Upper lobe of right lung (tissue), 1 donor: ENCODE results near the gene PDCD7. TPM values are rescaled to one million over a fixed set of nuclear protein-coding genes. Genes with fewer than 3 reads are reported as not detected.
"Not testable (repeated sequence)": the region's sequence is repeated elsewhere in the genome, so short reads cannot be mapped to it uniquely, and the experiment has no call there.

Experiments
- ATAC-seq: fragments of 200-7000 bp; cut with Tn5 transposase; one replicate; pipeline ENCODE4 v1.9.1; 2020; ENCODE audit warnings: mild to moderate bottlenecking, moderate library complexity
- DNase-seq: peaks from one replicate; pipeline ENCODE4 v3.0.0-alpha.2; 2020
- H3K27ac ChIP-seq: fragments of 200-600 bp; one replicate; pipeline ENCODE4 v1.8.0; 2022
- H3K27me3 ChIP-seq: fragments of 200-600 bp; one replicate; pipeline ENCODE4 v1.8.0; 2022; ENCODE audit warnings: mild to moderate bottlenecking
- H3K36me3 ChIP-seq: fragments of 200-600 bp; one replicate; pipeline ENCODE4 v1.8.0; 2022
- H3K4me1 ChIP-seq: fragments of 200-600 bp; one replicate; pipeline ENCODE4 v1.8.0; 2022
- H3K4me3 ChIP-seq: fragments of 200-600 bp; one replicate; pipeline ENCODE4 v1.8.0; 2022; ENCODE audit warnings: mild to moderate bottlenecking
- H3K9me3 ChIP-seq: fragments of 200-600 bp; one replicate; pipeline ENCODE4 v1.8.0; 2022
- CTCF ChIP-seq: fragments of 200-600 bp; IDR thresholded peaks from one replicate; pipeline ENCODE4 v1.8.0; 2022; ENCODE audit warnings: antibody characterized with exemption
- intact Hi-C: fragments of 100-400 bp; cut with DNase I; formaldehyde crosslinking; loops from one replicate; pipeline ENCODE4 v1.11.0; 2022
- long read RNA-seq: library from polyadenylated mRNA; unstranded; transcript quantifications from one replicate; pipeline ENCODE4 v2.0.0, GENCODE V29; 2021
- total RNA-seq: library from RNA; stranded (reverse); fragmentation: NEBNext Ultra II Directional; extraction: Animal tissue kit (Norgen Biotek cat#: 25700); gene quantifications from one replicate; pipeline ENCODE4 v1.2.1, GENCODE V29; 2021
- donor health status: DM: no; HTN: yes; CAD: no; lungs with severe emphysema.

PDCD7 gene
- total RNA-seq = 29.4 TPM
- long read RNA-seq, transcript PDCD7-201 (5 exons, 2,851 nt) = major isoform, 25 of 39 reads
- long read RNA-seq, partial matches to known transcripts = 13 of 39 reads
- long read RNA-seq, other reads (novel, unspliced or antisense) = 1 of 39 reads

GRCh38 chr15:65133548-65134200, at the start of gene PDCD7:
PDCD7 (minus strand) TSS chr15:65133808; CDS start chr15:65133781, 27 bp downstream.
- peaks cover 20% of the 10 kb centered on the region for H3K36me3 ChIP-seq
- H3K4me3 ChIP-seq = peak within 1 kb of the TSS; percentile 78
- intact Hi-C loops = no loop called here
- H3K27me3 ChIP-seq = no peaks in the 10 kb centered on the region
- H3K4me1 ChIP-seq = peaks cover 18% of the 10 kb centered on the region
- ATAC-seq = peak; percentile 93
- H3K27ac ChIP-seq = peak within 1 kb of the TSS; percentile 85
- H3K9me3 ChIP-seq = no peaks in the 10 kb centered on the region
- no peak for TF ChIP-seq CTCF
- DNase-seq = peak; percentile 94

- H3K4me3 ChIP-seq = no peak overlapping the region
- peaks cover 21% of the 10 kb centered on the region for H3K4me1 ChIP-seq
- no peaks in the 10 kb centered on the region for H3K27me3 ChIP-seq
- ATAC-seq (no peak), DNase-seq (no peak)
- no peak overlapping the region for H3K27ac ChIP-seq
- H3K36me3 ChIP-seq = peaks cover 31% of the 10 kb centered on the region
- TF ChIP-seq CTCF = no peak
- intact Hi-C loops = loop anchor here (10.0 kb wide), 1 partner anchor 122 kb away; the partner anchor contains the start of gene RNU5B-1
- H3K9me3 ChIP-seq = no peaks in the 10 kb centered on the region
Observed at GRCh38 chr15:65182538-65182937, 48.9 kb upstream of the PDCD7 start.

GRCh38 chr15:65181582-65182353, 48.2 kb upstream of the PDCD7 start:
- intact Hi-C loops = loop anchor here (10.0 kb wide), 1 partner anchor 123 kb away; the partner anchor contains the start of gene RNU5B-1
- DNase-seq, ATAC-seq, H3K9me3 ChIP-seq, H3K27me3 ChIP-seq, H3K4me3 ChIP-seq, H3K27ac ChIP-seq: not testable (repeated sequence)
- Histone ChIP-seq H3K4me1 (peaks cover 21% of the 10 kb centered on the region), H3K36me3 (peaks cover 39% of the 10 kb centered on the region)

- Histone ChIP-seq H3K9me3 (no peaks in the 10 kb centered on the region), H3K4me3 (no peak overlapping the region), H3K36me3 (peaks cover 55% of the 10 kb centered on the region), H3K27me3 (no peaks in the 10 kb centered on the region), H3K4me1 (peaks cover 16% of the 10 kb centered on the region), H3K27ac (no peak overlapping the region)
- DNase-seq (no peak), ATAC-seq (no peak)
- intact Hi-C loops = loop anchor here (10.0 kb wide), 1 partner anchor 125 kb away; the partner anchor contains the start of gene RNU5B-1
- TF ChIP-seq CTCF = no peak
Observed at GRCh38 chr15:65180167-65180566, 46.6 kb upstream of the PDCD7 start.

- Histone ChIP-seq H3K27ac (no peak overlapping the region), H3K36me3 (peaks cover 73% of the 10 kb centered on the region), H3K4me3 (no peak overlapping the region), H3K4me1 (peaks cover 12% of the 10 kb centered on the region), H3K27me3 (no peaks in the 10 kb centered on the region), H3K9me3 (no peaks in the 10 kb centered on the region)
- no peak for TF ChIP-seq CTCF
- intact Hi-C loops = no loop called here
- ATAC-seq (no peak), DNase-seq (no peak)
Observed at GRCh38 chr15:65177901-65178300, 44.3 kb upstream of the PDCD7 start.

- no peak for TF ChIP-seq CTCF
- no peaks in the 10 kb centered on the region for H3K4me1 ChIP-seq
- H3K9me3 ChIP-seq = no peaks in the 10 kb centered on the region
- H3K27me3 ChIP-seq = no peaks in the 10 kb centered on the region
- H3K4me3 ChIP-seq = no peak overlapping the region
- ATAC-seq (no peak), DNase-seq (no peak)
- peaks cover 88% of the 10 kb centered on the region for H3K36me3 ChIP-seq
- no peak overlapping the region for H3K27ac ChIP-seq
- intact Hi-C loops = no loop called here
Observed at GRCh38 chr15:65176056-65176455, 42.4 kb upstream of the PDCD7 start.
